ENCODE data around the gene HOTAIR. TPM values are rescaled to one million over a fixed set of nuclear protein-coding genes. Genes with fewer than 3 reads are reported as not detected.

Gene HOTAIR
- total RNA-seq, 1 experiment from 2014 or later: 3.5 TPM

GRCh38 chr12:53927220-53928029 is 47.3 kb downstream of the HOTAIR start:
- Histone ChIP-seq H3K9me3 (ENCODE audit: low read length) (no peaks in the 10 kb centered on the region), H3F3A (ENCODE audit: low read length, unreplicated experiment) (no peaks in the 10 kb centered on the region), H3K79me2 (ENCODE audit: low read length) (no peaks in the 10 kb centered on the region), H3K4me1 (ENCODE audit: insufficient read depth, low read length) (no peaks in the 10 kb centered on the region; the same call in 1 of the 2 replicates), H4K20me1 (ENCODE audit: low read length) (no peaks in the 10 kb centered on the region), H2AFZ (ENCODE audit: low read length) (no peak overlapping the region), H3K27ac (ENCODE audit: low read length) (no peak overlapping the region), H3K9me2 (replicated peaks; ENCODE audit: low read length) (no peaks in the 10 kb centered on the region), H3K4me3 (ENCODE audit: low read length) (no peak overlapping the region), H3K36me3 (ENCODE audit: low read depth, low read length) (no peaks in the 10 kb centered on the region), H3K4me2 (ENCODE audit: low read length) (no peak overlapping the region), H3K9ac (ENCODE audit: low read length) (no peak overlapping the region), H3K27me3 (ENCODE audit: low read length) (peaks cover 19% of the 10 kb centered on the region)
- DNase-seq (no peak), ATAC-seq (no peak)
- intact Hi-C loops (cut with micrococcal nuclease): no loop called here
- POLR2A ChIA-PET (ENCODE audit: unreplicated experiment): no interaction called here
- CTCF ChIA-PET: no interaction called here
- TF ChIP-seq EZH2phosphoT487 (IDR thresholded peaks at IDR 0.05; ENCODE audit: borderline replicate concordance, low read length): no peak
- no TSS peak for BruUV-seq (replicated peaks)

- Histone ChIP-seq H3K79me2 (ENCODE audit: low read length) (no peaks in the 10 kb centered on the region), H3K4me3 (ENCODE audit: low read length) (no peak overlapping the region), H3K36me3 (ENCODE audit: low read depth, low read length) (no peaks in the 10 kb centered on the region), H3K9me2 (replicated peaks; ENCODE audit: low read length) (no peaks in the 10 kb centered on the region), H3K27me3 (ENCODE audit: low read length) (peaks cover 18% of the 10 kb centered on the region), H3K9me3 (ENCODE audit: low read length) (no peaks in the 10 kb centered on the region), H3K27ac (ENCODE audit: low read length) (no peak overlapping the region), H3K9ac (ENCODE audit: low read length) (no peak overlapping the region), H3F3A (ENCODE audit: low read length, unreplicated experiment) (no peaks in the 10 kb centered on the region), H2AFZ (ENCODE audit: low read length) (no peak overlapping the region), H3K4me2 (ENCODE audit: low read length) (no peak overlapping the region), H3K4me1 (ENCODE audit: insufficient read depth, low read length) (no peaks in the 10 kb centered on the region; the same call in 1 of the 2 replicates), H4K20me1 (ENCODE audit: low read length) (no peaks in the 10 kb centered on the region)
- BruUV-seq (replicated peaks): no TSS peak
- DNase-seq (no peak), ATAC-seq (no peak)
- intact Hi-C loops (cut with micrococcal nuclease): no loop called here
- ChIA-PET CTCF (no interaction called here), POLR2A (ENCODE audit: unreplicated experiment) (no interaction called here)
- TF ChIP-seq EZH2 (IDR thresholded peaks at IDR 0.05; ENCODE audit: low read length, unreplicated experiment) (no peak), EZH2phosphoT487 (IDR thresholded peaks at IDR 0.05; ENCODE audit: borderline replicate concordance, low read length) (no peak), CTCF (conservative IDR thresholded peaks at IDR 0.05; ENCODE audit: low read depth, low read length) (no peak)
Observed at GRCh38 chr12:53924521-53925405, 50.0 kb downstream of the HOTAIR start.

- no peak for DNase-seq
- Histone ChIP-seq H3F3A (ENCODE audit: low read length, unreplicated experiment) (no peaks in the 10 kb centered on the region), H3K9ac (ENCODE audit: low read length) (no peak overlapping the region), H3K9me3 (ENCODE audit: low read length) (no peaks in the 10 kb centered on the region), H4K20me1 (ENCODE audit: low read length) (no peaks in the 10 kb centered on the region), H3K36me3 (ENCODE audit: low read depth, low read length) (no peaks in the 10 kb centered on the region), H3K27ac (ENCODE audit: low read length) (no peak overlapping the region), H2AFZ (ENCODE audit: low read length) (no peak overlapping the region), H3K27me3 (ENCODE audit: low read length) (no peaks in the 10 kb centered on the region), H3K4me2 (ENCODE audit: low read length) (no peak overlapping the region), H3K4me3 (ENCODE audit: low read length) (no peak overlapping the region), H3K79me2 (ENCODE audit: low read length) (no peaks in the 10 kb centered on the region), H3K4me1 (ENCODE audit: insufficient read depth, low read length) (no peaks in the 10 kb centered on the region), H3K9me2 (replicated peaks; ENCODE audit: low read length) (no peaks in the 10 kb centered on the region)
- TF ChIP-seq CTCF (conservative IDR thresholded peaks at IDR 0.05; ENCODE audit: low read depth, low read length) (no peak), EZH2phosphoT487 (IDR thresholded peaks at IDR 0.05; ENCODE audit: borderline replicate concordance, low read length) (no peak), EZH2 (IDR thresholded peaks at IDR 0.05; ENCODE audit: low read length, unreplicated experiment) (no peak)
- CTCF ChIA-PET: no interaction called here
- BruUV-seq (replicated peaks): no TSS peak
- POLR2A ChIA-PET (ENCODE audit: unreplicated experiment): no interaction called here
- intact Hi-C loops (cut with micrococcal nuclease): loop anchor here (5.0 kb wide), 1 partner anchor 35 kb away; no protein-coding TSS in a partner anchor
- no peak for ATAC-seq
Observed at GRCh38 chr12:53916788-53917655, 57.7 kb downstream of the HOTAIR start.

All from PC-3 (cell line).